HG03196 (cell line): ENCODE results near the gene NFATC3.
"Not testable (repeated sequence)": the region's sequence is repeated elsewhere in the genome, so short reads cannot be mapped to it uniquely, and the experiment has no call there.

ENCODE experiments used
- ATAC-seq: cut with Tn5 transposase; IDR thresholded peaks from one replicate; pipeline ENCODE4 v1.9.1; 2021; ENCODE audit not compliant: unreplicated experiment

The NFATC3 gene

GRCh38 chr16:68088130-68088972 is 3.2 kb downstream of the NFATC3 start:
- ATAC-seq = no peak

GRCh38 chr16:68089067-68089466 is 3.9 kb downstream of the NFATC3 start:
- no peak for ATAC-seq

- no peak for ATAC-seq
Observed at GRCh38 chr16:68090130-68090529, 5.0 kb downstream of the NFATC3 start.

- ATAC-seq = no peak
Observed at GRCh38 chr16:68090533-68090932, 5.4 kb downstream of the NFATC3 start.

- ATAC-seq = no peak
Observed at GRCh38 chr16:68091380-68092261, 6.5 kb downstream of the NFATC3 start.

- not testable (repeated sequence) for ATAC-seq
Observed at GRCh38 chr16:68092275-68092674, 7.1 kb downstream of the NFATC3 start.

GRCh38 chr16:68093816-68094613 is 8.8 kb downstream of the NFATC3 start:
- no peak for ATAC-seq

GRCh38 chr16:68094614-68094934 is 9.4 kb downstream of the NFATC3 start:
- ATAC-seq = no peak

GRCh38 chr16:68096491-68096890 is 11.3 kb downstream of the NFATC3 start:
- no peak for ATAC-seq

- ATAC-seq = no peak
Observed at GRCh38 chr16:68097088-68097487, 11.9 kb downstream of the NFATC3 start.

GRCh38 chr16:68097895-68098294 is 12.7 kb downstream of the NFATC3 start:
- no peak for ATAC-seq

GRCh38 chr16:68100488-68100887 is 15.3 kb downstream of the NFATC3 start:
- no peak for ATAC-seq

- ATAC-seq = no peak
Observed at GRCh38 chr16:68105611-68106010, 20.4 kb downstream of the NFATC3 start.

- not testable (repeated sequence) for ATAC-seq
Observed at GRCh38 chr16:68107230-68107928, 22.2 kb downstream of the NFATC3 start.

GRCh38 chr16:68109156-68109555 is 24.0 kb downstream of the NFATC3 start:
- not testable (repeated sequence) for ATAC-seq

- not testable (repeated sequence) for ATAC-seq
Observed at GRCh38 chr16:68110611-68111010, 25.4 kb downstream of the NFATC3 start.

- ATAC-seq = no peak
Observed at GRCh38 chr16:68111379-68111778, 26.2 kb downstream of the NFATC3 start.

- no peak for ATAC-seq
Observed at GRCh38 chr16:68113059-68113761, 28.0 kb downstream of the NFATC3 start.

GRCh38 chr16:68113765-68114240 is 28.6 kb downstream of the NFATC3 start:
- ATAC-seq = no peak

- not testable (repeated sequence) for ATAC-seq
Observed at GRCh38 chr16:68114939-68115338, 29.8 kb downstream of the NFATC3 start.
